ENCODE data around the gene ZC3H12A. TPM values are rescaled to one million over a fixed set of nuclear protein-coding genes. Genes with fewer than 3 reads are reported as not detected.

ZC3H12A gene
- total and polyA plus RNA-seq, 2 experiments from 2014 or later = 9.0 to 9.3 TPM

- Mint-ChIP-seq H3K27me3 (ENCODE audit: insufficient read depth, low read depth, poor library complexity) (peaks cover 7% of the 10 kb centered on the region), H3K27ac (no peak overlapping the region), H3K9me3 (no peaks in the 10 kb centered on the region), H3K4me3 (no peak overlapping the region), H3K4me1 (peaks cover 15% of the 10 kb centered on the region), H3K36me3 (ENCODE audit: low read depth) (peaks cover 9% of the 10 kb centered on the region)
- Histone ChIP-seq H2AFZ (no peak overlapping the region), H4K20me1 (replicated peaks; ENCODE audit: insufficient read depth) (no peaks in the 10 kb centered on the region; the same call in 1 of the 2 replicates), H3K27ac (ENCODE audit: low read depth) (no peak overlapping the region), H3K36me3 (ENCODE audit: insufficient read depth) (peaks cover 4% of the 10 kb centered on the region), H3K4me3 (no peak overlapping the region), H3K79me2 (replicated peaks; ENCODE audit: insufficient read depth) (no peaks in the 10 kb centered on the region), H3F3A (replicated peaks; ENCODE audit: low read depth) (0 out of 2 replicates have a peak, but pooled peaks cover 9% of the 10 kb centered on the region), H3K9me2 (ENCODE audit: insufficient read depth) (no peaks in the 10 kb centered on the region), H3K4me1 (ENCODE audit: insufficient read depth) (peaks cover 7% of the 10 kb centered on the region; the same call in 1 of the 2 replicates), H3K4me2 (no peak overlapping the region), H3K27me3 (ENCODE audit: insufficient read depth) (no peaks in the 10 kb centered on the region)
- TF ChIP-seq ZNF462 (CRISPR knock-in tag; IDR thresholded peaks at IDR 0.05) = no peak
- no peak for TF ChIP-seq ZNF331 (CRISPR knock-in tag; IDR thresholded peaks at IDR 0.05; ENCODE audit: low read depth)
- no peak for TF ChIP-seq ZNF114 (CRISPR knock-in tag; IDR thresholded peaks at IDR 0.05)
- TF ChIP-seq ETS1 (IDR thresholded peaks at IDR 0.05) = no peak
- no peak for TF ChIP-seq POLR2AphosphoS5 (IDR thresholded peaks at IDR 0.05; ENCODE audit: low read depth)
- no peak for TF ChIP-seq REST (IDR thresholded peaks at IDR 0.05; ENCODE audit: unreplicated experiment)
- no peak for TF ChIP-seq EZH2phosphoT487 (IDR thresholded peaks at IDR 0.05; ENCODE audit: unreplicated experiment)
- no peak for TF ChIP-seq EZH2 (IDR thresholded peaks at IDR 0.05; ENCODE audit: low read depth, unreplicated experiment)
- no peak for TF ChIP-seq CREB1 (CRISPR knock-in tag; IDR thresholded peaks at IDR 0.05; ENCODE audit: low read depth)
- no peak for TF ChIP-seq NANOG (IDR thresholded peaks at IDR 0.05; ENCODE audit: borderline replicate concordance)
- TF ChIP-seq CTCF (conservative IDR thresholded peaks at IDR 0.05; ENCODE audit: low read depth in 2 of 2) = no peak; a peak in 1 of 4 replicates
- TF ChIP-seq JUNB (IDR thresholded peaks at IDR 0.05; ENCODE audit: unreplicated experiment) = no peak
- TF ChIP-seq STAT1 (IDR thresholded peaks at IDR 0.05; ENCODE audit: unreplicated experiment) = no peak
- ATAC-seq = no peak
- no peak for DNase-seq (ENCODE audit: low spot score)
These were observed 13.2 kb downstream of the ZC3H12A start for GRCh38 chr1:37487619-37487984.

Measured in GM23338 (cell line).